Caco-2 (cell line): ENCODE data around the gene BDH1. TPM values are rescaled to one million over a fixed set of nuclear protein-coding genes. Genes with fewer than 3 reads are reported as not detected.

Experiments
- BruUV-seq: library from RNA; stranded (reverse); fragments of 400-500 nt; replicated peaks from 2 replicates; lab custom pipeline; 2021; lab: Mats Ljungman, UMichigan
- CTCF ChIA-PET: fragments of 300-600 bp; sonication (Branson Sonifier 250); formaldehyde crosslinking; loops from one replicate; lab custom pipeline; 2022; ENCODE audit warnings: antibody characterized with exemption; lab: Charles Lee
- POLR2A ChIA-PET: fragments of 300-600 bp; sonication (Branson Sonifier 250); formaldehyde crosslinking; loops from one replicate; lab custom pipeline; 2022; ENCODE audit warnings: antibody characterized with exemption; lab: Charles Lee
- DNase-seq, 2 experiments: peaks; one replicate each; pipeline versions ENCODE4 v3.0.0 to v3.0.0-alpha.2; 2020 to 2022
- H3K27me3 ChIP-seq: replicated peaks from 2 replicates; pipeline ENCODE4 v1.6.0; 2011; ENCODE audit warnings: low read length; ENCODE audit not compliant: control insufficient read depth, insufficient read depth
- H3K36me3 ChIP-seq: 2 replicates; pipeline ENCODE4 v1.5.1; 2011; ENCODE audit warnings: low read length; ENCODE audit not compliant: control insufficient read depth, insufficient read depth
- H3K4me1 ChIP-seq: fragments of 250-450 bp; sonication (Bioruptor Pico); 2 replicates; pipeline ENCODE4 v1.5.1; 2020; ENCODE audit warnings: mild to moderate bottlenecking
- H3K4me3 ChIP-seq: 2 replicates; pipeline ENCODE4 v1.5.1; 2011; ENCODE audit warnings: low read depth, mild to moderate bottlenecking, control low read depth, low read length
- H3K9me3 ChIP-seq: fragments of 250-450 bp; sonication (Bioruptor Pico); 2 replicates; pipeline ENCODE4 v1.5.1; 2020; ENCODE audit warnings: mild to moderate bottlenecking, moderate library complexity
- H3K27ac Mint-ChIP-seq: one replicate; pipeline ENCODE4 v1.8.0; 2022; ENCODE audit warnings: mixed read lengths; ENCODE audit not compliant: unreplicated experiment
- H3K27me3 Mint-ChIP-seq: one replicate; pipeline ENCODE4 v1.8.0; 2022; ENCODE audit warnings: mixed read lengths; ENCODE audit not compliant: insufficient read depth, unreplicated experiment
- H3K36me3 Mint-ChIP-seq: one replicate; pipeline ENCODE4 v1.8.0; 2022; ENCODE audit warnings: mild to moderate bottlenecking, mixed read lengths; ENCODE audit not compliant: insufficient read depth, unreplicated experiment
- H3K4me1 Mint-ChIP-seq: one replicate; pipeline ENCODE4 v1.8.0; 2022; ENCODE audit warnings: low read depth, mixed read lengths; ENCODE audit not compliant: unreplicated experiment
- H3K4me3 Mint-ChIP-seq: one replicate; pipeline ENCODE4 v1.8.0; 2022; ENCODE audit warnings: mild to moderate bottlenecking, moderate library complexity, mixed read lengths; ENCODE audit not compliant: unreplicated experiment
- H3K9me3 Mint-ChIP-seq: one replicate; pipeline ENCODE4 v1.8.0; 2022; ENCODE audit warnings: mixed read lengths; ENCODE audit not compliant: unreplicated experiment
- CTCF ChIP-seq, 2 experiments: fragments of 200-600 bp in 1 of 2; IDR thresholded peaks; 1 replicate in 1 of 2; 2 replicates in 1 of 2; pipeline versions ENCODE4 v1.5.1 to v1.8.0; 2011 to 2022; ENCODE audit warnings: antibody characterized with exemption in 1 of 2, control low read depth in 1 of 2, inconsistent platforms in 1 of 2, low read depth in 1 of 2, low read length in 1 of 2, mild to moderate bottlenecking in 1 of 2, moderate library complexity in 1 of 2; ENCODE audit not compliant: insufficient read depth in 1 of 2, severe bottlenecking in 1 of 2, unreplicated experiment in 1 of 2
- intact Hi-C: fragments of 100-400 bp; cut with micrococcal nuclease; formaldehyde crosslinking; loops from one replicate; pipeline ENCODE4 v1.10.0; 2022; ENCODE audit not compliant: unreplicated experiment
- total RNA-seq: library from RNA; stranded (reverse); gene quantifications from 2 replicates; pipeline ENCODE4 v1.2.3, GENCODE V29; 2022

BDH1 gene
- total RNA-seq, 1 experiment from 2014 or later = 41.8 TPM

GRCh38 chr3:197495059-197495455, 60.7 kb downstream of the BDH1 start:
- ChIA-PET CTCF (no interaction called here), POLR2A (no interaction called here)
- Mint-ChIP-seq H3K4me1 (peaks cover 19% of the 10 kb centered on the region), H3K9me3 (peaks cover 6% of the 10 kb centered on the region), H3K27ac (no peak overlapping the region), H3K27me3 (no peaks in the 10 kb centered on the region), H3K4me3 (no peak overlapping the region), H3K36me3 (peaks cover 6% of the 10 kb centered on the region)
- BruUV-seq = no TSS peak
- intact Hi-C loops = no loop called here
- H3K9me3 ChIP-seq = peaks cover 6% of the 10 kb centered on the region; the same call in 1 of the 2 replicates
- TF ChIP-seq CTCF (IDR thresholded peaks at IDR 0.05; ENCODE audit: insufficient read depth in 1 of 2, low read depth in 1 of 2, low read length in 1 of 2, severe bottlenecking in 1 of 2, unreplicated experiment in 1 of 2) = no peak
- peaks cover 22% of the 10 kb centered on the region for H3K4me1 ChIP-seq
- no peak overlapping the region for H3K4me3 ChIP-seq
- H3K27me3 ChIP-seq = no peaks in the 10 kb centered on the region
- no peaks in the 10 kb centered on the region for H3K36me3 ChIP-seq
- DNase-seq = no peak

- H3K9me3 ChIP-seq = peaks cover 6% of the 10 kb centered on the region; the same call in 1 of the 2 replicates
- peaks cover 27% of the 10 kb centered on the region for H3K4me1 ChIP-seq
- no peaks in the 10 kb centered on the region for H3K27me3 ChIP-seq
- peaks cover 1% of the 10 kb centered on the region for H3K9me3 Mint-ChIP-seq
- no peak for DNase-seq
- H3K4me3 ChIP-seq = no peak overlapping the region
- peak overlapping the region; percentile 10 for H3K27ac Mint-ChIP-seq
- no TSS peak for BruUV-seq
- no peak overlapping the region for H3K4me3 Mint-ChIP-seq
- H3K36me3 Mint-ChIP-seq = peaks cover 8% of the 10 kb centered on the region
- no peak for TF ChIP-seq CTCF (IDR thresholded peaks at IDR 0.05; ENCODE audit: insufficient read depth in 1 of 2, low read depth in 1 of 2, low read length in 1 of 2, severe bottlenecking in 1 of 2, unreplicated experiment in 1 of 2)
- POLR2A ChIA-PET = interaction anchor here (0.6 kb wide), 1 partner anchor 11 kb away, joined by 4 read pairs; no protein-coding TSS in a partner anchor
- H3K27me3 Mint-ChIP-seq = no peaks in the 10 kb centered on the region
- H3K4me1 Mint-ChIP-seq = peaks cover 21% of the 10 kb centered on the region
- H3K36me3 ChIP-seq = no peaks in the 10 kb centered on the region
- CTCF ChIA-PET = no interaction called here
- intact Hi-C loops = loop anchor here (5.0 kb wide), 2 partner anchors 122 to 137 kb away; no protein-coding TSS in a partner anchor
Observed at GRCh38 chr3:197494366-197495058, 61.3 kb downstream of the BDH1 start.

- Mint-ChIP-seq H3K4me1 (peaks cover 21% of the 10 kb centered on the region), H3K9me3 (no peaks in the 10 kb centered on the region)
Observed at GRCh38 chr3:197493049-197493448, 62.7 kb downstream of the BDH1 start.

More at GRCh38 chr3:197493049-197493448, 62.7 kb downstream of the BDH1 start:
- H3K27me3 Mint-ChIP-seq = no peaks in the 10 kb centered on the region
- no peak for DNase-seq
- no peak overlapping the region for H3K4me3 ChIP-seq
- no peak overlapping the region for H3K4me3 Mint-ChIP-seq
- H3K36me3 Mint-ChIP-seq = peaks cover 8% of the 10 kb centered on the region
- ChIA-PET POLR2A (no interaction called here), CTCF (no interaction called here)
- H3K27me3 ChIP-seq = no peaks in the 10 kb centered on the region
- H3K36me3 ChIP-seq = no peaks in the 10 kb centered on the region
- no peak for TF ChIP-seq CTCF (IDR thresholded peaks at IDR 0.05; ENCODE audit: insufficient read depth in 1 of 2, low read depth in 1 of 2, low read length in 1 of 2, severe bottlenecking in 1 of 2, unreplicated experiment in 1 of 2)
- intact Hi-C loops = loop anchor here (5.0 kb wide), 2 partner anchors 121 to 136 kb away; no protein-coding TSS in a partner anchor
- no peaks in the 10 kb centered on the region for H3K9me3 ChIP-seq
- peaks cover 37% of the 10 kb centered on the region for H3K4me1 ChIP-seq
- no peak overlapping the region for H3K27ac Mint-ChIP-seq
- BruUV-seq = no TSS peak
